Mesenchymal stem cell (in vitro differentiated cells and primary cell): ENCODE data around the gene VWA8.

ENCODE experiments used
- DNase-seq: peaks from one replicate; pipeline ENCODE4 v3.0.0-alpha.2; 2013
- H2AFZ ChIP-seq: one replicate; pipeline ENCODE4 v1.6.1; 2013; ENCODE audit warnings: low read depth, mild to moderate bottlenecking, control low read depth, inconsistent platforms, low read length, moderate library complexity
- H2AK5ac ChIP-seq: 2 replicates; pipeline ENCODE4 v1.6.1; 2013; ENCODE audit warnings: low read length, moderate library complexity, mild to moderate bottlenecking, inconsistent platforms; ENCODE audit not compliant: severe bottlenecking
- H2BK120ac ChIP-seq: one replicate; pipeline ENCODE4 v1.6.1; 2013; ENCODE audit warnings: low read depth, mild to moderate bottlenecking, inconsistent platforms, low read length, moderate library complexity
- H2BK12ac ChIP-seq, 2 experiments: one replicate each; pipeline ENCODE4 v1.6.1; 2013; ENCODE audit warnings: inconsistent platforms in 2 of 2, low read length in 2 of 2, mild to moderate bottlenecking in 2 of 2, moderate library complexity in 2 of 2, control low read depth in 1 of 2
- H2BK15ac ChIP-seq: one replicate; pipeline ENCODE4 v1.6.1; 2013; ENCODE audit warnings: mild to moderate bottlenecking, low read depth, inconsistent platforms; ENCODE audit not compliant: poor library complexity, severe bottlenecking
- H2BK5ac ChIP-seq: 2 replicates; pipeline ENCODE4 v1.6.1; 2013; ENCODE audit warnings: low read depth, mild to moderate bottlenecking, low read length, control low read depth, inconsistent platforms; ENCODE audit not compliant: poor library complexity, severe bottlenecking
- H3K14ac ChIP-seq, 2 experiments: one replicate each; pipeline ENCODE4 v1.6.1; 2013; ENCODE audit warnings: inconsistent platforms in 2 of 2, low read length in 2 of 2, control low read depth in 1 of 2, mild to moderate bottlenecking in 1 of 2, moderate library complexity in 1 of 2
- H3K18ac ChIP-seq, 2 experiments: one replicate each; pipeline ENCODE4 v1.6.1; 2013; ENCODE audit warnings: inconsistent platforms in 2 of 2, low read length in 2 of 2, control low read depth in 1 of 2, low read depth in 1 of 2, mild to moderate bottlenecking in 1 of 2
- H3K23ac ChIP-seq, 2 experiments: one replicate each; pipeline ENCODE4 v1.6.1; 2013; ENCODE audit warnings: inconsistent platforms in 2 of 2, low read length in 2 of 2, mild to moderate bottlenecking in 2 of 2, moderate library complexity in 2 of 2, control low read depth in 1 of 2
- H3K27ac ChIP-seq: 2 replicates; pipeline ENCODE4 v1.5.1; 2013; ENCODE audit warnings: mild to moderate bottlenecking, moderate library complexity, low read length, control low read depth, inconsistent platforms; ENCODE audit not compliant: poor library complexity, severe bottlenecking
- H3K27me3 ChIP-seq, 2 experiments: 2 replicates each; pipeline versions ENCODE4 v1.6.1 to v1.7.0; 2013; ENCODE audit warnings: low read length in 2 of 2, mild to moderate bottlenecking in 2 of 2, moderate library complexity in 2 of 2, control low read depth in 1 of 2, inconsistent platforms in 1 of 2; ENCODE audit not compliant: control insufficient read depth in 1 of 2, insufficient read depth in 1 of 2
- H3K36me3 ChIP-seq, 2 experiments: 2 replicates each; pipeline versions ENCODE4 v1.6.1 to v1.7.0; 2013; ENCODE audit warnings: low read length in 2 of 2, control low read depth in 1 of 2, inconsistent platforms in 1 of 2, low read depth in 1 of 2, mild to moderate bottlenecking in 1 of 2; ENCODE audit not compliant: insufficient read depth in 2 of 2, control insufficient read depth in 1 of 2
- H3K4ac ChIP-seq, 2 experiments: one replicate each; pipeline ENCODE4 v1.6.1; 2013; ENCODE audit warnings: inconsistent platforms in 2 of 2, low read length in 2 of 2, mild to moderate bottlenecking in 2 of 2, moderate library complexity in 2 of 2, control low read depth in 1 of 2, low read depth in 1 of 2
- H3K4me1 ChIP-seq: 2 replicates; pipeline ENCODE4 v1.6.1; 2013; ENCODE audit warnings: low read depth, low read length, control low read depth; ENCODE audit not compliant: control insufficient read depth, insufficient read depth
- H3K4me2 ChIP-seq: 2 replicates; pipeline ENCODE4 v1.6.1; 2013; ENCODE audit warnings: low read length, mild to moderate bottlenecking, inconsistent platforms; ENCODE audit not compliant: poor library complexity, severe bottlenecking
- H3K4me3 ChIP-seq, 2 experiments: 2 replicates each; pipeline versions ENCODE4 v1.5.1 to v1.7.0; 2013; ENCODE audit warnings: low read length in 2 of 2, mild to moderate bottlenecking in 2 of 2, control low read depth in 1 of 2, low read depth in 1 of 2; ENCODE audit not compliant: insufficient read depth in 1 of 2
- H3K79me1 ChIP-seq: replicated peaks from 2 replicates; pipeline ENCODE4 v1.6.1; 2013; ENCODE audit warnings: mild to moderate bottlenecking, control low read depth, low read length, inconsistent platforms; ENCODE audit not compliant: poor library complexity, severe bottlenecking
- H3K9ac ChIP-seq: 2 replicates; pipeline ENCODE4 v1.7.0; 2013; ENCODE audit warnings: mild to moderate bottlenecking, low read length, moderate library complexity
- H3K9me3 ChIP-seq: 2 replicates; pipeline ENCODE4 v1.7.0; 2013; ENCODE audit warnings: mild to moderate bottlenecking, low read length; ENCODE audit not compliant: control insufficient read depth
- H4K8ac ChIP-seq: one replicate; pipeline ENCODE4 v1.6.1; 2013; ENCODE audit warnings: inconsistent platforms, mild to moderate bottlenecking, low read length, moderate library complexity
- H4K91ac ChIP-seq: one replicate; pipeline ENCODE4 v1.6.1; 2013; ENCODE audit warnings: mild to moderate bottlenecking, low read length, inconsistent platforms
- WGBS: methylation state at CpG from one replicate; pipeline ENCODE4 v1.1.7; 2013; ENCODE audit warnings: mixed read lengths; 5-methylcytosine and 5-hydroxymethylcytosine counted together

The VWA8 gene

GRCh38 chr13:41678249-41678648 is 282.7 kb downstream of the VWA8 start:
- Histone ChIP-seq H3K4me2 (no peak overlapping the region), H3K4me3 (no peak overlapping the region), H2BK15ac (no peak overlapping the region), H3K9me3 (peaks cover 5% of the 10 kb centered on the region), H3K4me1 (no peaks in the 10 kb centered on the region), H2BK120ac (no peak overlapping the region), H2AFZ (no peak overlapping the region), H3K27me3 (no peaks in the 10 kb centered on the region), H3K9ac (peak overlapping the region; percentile 3), H2BK5ac (no peak overlapping the region), H2AK5ac (no peak overlapping the region), H3K79me1 (no peaks in the 10 kb centered on the region), H3K4ac (no peak overlapping the region), H3K14ac (no peak overlapping the region), H2BK12ac (no peak overlapping the region), H3K36me3 (peaks cover 0 to 5% of the 10 kb centered on the region in 2 experiments), H3K27ac (no peak overlapping the region), H3K23ac (no peak overlapping the region), H4K8ac (no peak overlapping the region), H4K91ac (no peak overlapping the region), H3K18ac (no peak overlapping the region)
- DNase-seq = no peak
- WGBS = 89% methylated on average over 1 of the region's 3 CpGs

- H2AK5ac ChIP-seq = no peak overlapping the region
- no peak overlapping the region for H3K4me2 ChIP-seq
- no peaks in the 10 kb centered on the region for H3K79me1 ChIP-seq
- no peaks in the 10 kb centered on the region for H3K27me3 ChIP-seq
- no peak overlapping the region for H3K18ac ChIP-seq
- no peaks in the 10 kb centered on the region for H3K4me1 ChIP-seq
- H2BK15ac ChIP-seq = no peak overlapping the region
- H3K27ac ChIP-seq = no peak overlapping the region
- no peak overlapping the region for H2BK120ac ChIP-seq
- H3K4me3 ChIP-seq = no peak overlapping the region
- no peak for DNase-seq
- H3K36me3 ChIP-seq = peaks cover 0 to 7% of the 10 kb centered on the region in 2 experiments
- H4K91ac ChIP-seq = no peak overlapping the region
- H3K4ac ChIP-seq = no peak overlapping the region
- H3K23ac ChIP-seq = no peak overlapping the region
- no peak overlapping the region for H2AFZ ChIP-seq
- no peak overlapping the region for H2BK12ac ChIP-seq
- no peak overlapping the region for H2BK5ac ChIP-seq
- WGBS = 86% methylated on average over 3 of the region's 3 CpGs
- H4K8ac ChIP-seq = no peak overlapping the region
- H3K9ac ChIP-seq = no peak overlapping the region
- no peaks in the 10 kb centered on the region for H3K9me3 ChIP-seq
- H3K14ac ChIP-seq = no peak overlapping the region
These were observed 285.6 kb downstream of the VWA8 start for GRCh38 chr13:41675306-41675705.

GRCh38 chr13:41674246-41674645 is 286.7 kb downstream of the VWA8 start:
- Histone ChIP-seq H3K4me1 (no peaks in the 10 kb centered on the region), H2AFZ (no peak overlapping the region), H3K27ac (no peak overlapping the region), H2BK15ac (no peak overlapping the region), H4K8ac (no peak overlapping the region), H2BK5ac (no peak overlapping the region), H2AK5ac (no peak overlapping the region), H3K36me3 (peaks cover 0 to 10% of the 10 kb centered on the region in 2 experiments), H3K4me2 (no peak overlapping the region), H3K23ac (no peak overlapping the region), H2BK120ac (no peak overlapping the region), H3K27me3 (no peaks in the 10 kb centered on the region), H3K4me3 (no peak overlapping the region), H3K9ac (no peak overlapping the region), H3K14ac (no peak overlapping the region), H4K91ac (no peak overlapping the region), H3K18ac (no peak overlapping the region), H3K79me1 (no peaks in the 10 kb centered on the region), H3K4ac (no peak overlapping the region), H2BK12ac (no peak overlapping the region), H3K9me3 (no peaks in the 10 kb centered on the region)
- 45% methylated on average over 2 of the region's 2 CpGs for WGBS
- DNase-seq = no peak

- Histone ChIP-seq H3K4me1 (no peaks in the 10 kb centered on the region), H3K36me3 (peaks cover 0 to 10% of the 10 kb centered on the region in 2 experiments), H3K4me3 (no peak overlapping the region), H3K14ac (no peak overlapping the region), H2BK120ac (no peak overlapping the region), H4K8ac (no peak overlapping the region), H4K91ac (no peak overlapping the region), H2AFZ (no peak overlapping the region), H2BK12ac (no peak overlapping the region), H2BK5ac (no peak overlapping the region), H3K27ac (no peak overlapping the region), H3K79me1 (no peaks in the 10 kb centered on the region), H3K9ac (no peak overlapping the region), H2BK15ac (no peak overlapping the region), H3K27me3 (no peaks in the 10 kb centered on the region), H2AK5ac (no peak overlapping the region), H3K23ac (no peak overlapping the region), H3K4ac (no peak overlapping the region), H3K9me3 (no peaks in the 10 kb centered on the region), H3K4me2 (no peak overlapping the region), H3K18ac (no peak overlapping the region)
- 100% methylated on average over 1 of the region's 2 CpGs for WGBS
- no peak for DNase-seq
These were observed 287.3 kb downstream of the VWA8 start for GRCh38 chr13:41673640-41674039.
